CD14-positive monocyte (primary cell): ENCODE results near the gene C18orf54. TPM values are rescaled to one million over a fixed set of nuclear protein-coding genes. Genes with fewer than 3 reads are reported as not detected.

Experiments used
- DNase-seq, 3 donors: peaks; one replicate each; pipeline ENCODE4 v3.0.0-alpha.2; 2011 to 2022
- H2AFZ ChIP-seq: 2 replicates; pipeline ENCODE4 v1.6.0; 2012; ENCODE audit warnings: mild to moderate bottlenecking, low read depth, low read length, inconsistent platforms; ENCODE audit not compliant: insufficient read depth, poor library complexity, severe bottlenecking
- H3K27ac ChIP-seq, 2 donors: 1 replicate in 1 of 2; 2 replicates in 1 of 2; pipeline ENCODE4 v1.5.1; 2012 to 2013; ENCODE audit warnings: low read length in 2 of 2, control low read depth in 1 of 2, inconsistent platforms in 1 of 2, low read depth in 1 of 2, mild to moderate bottlenecking in 1 of 2
- H3K27me3 ChIP-seq, 2 donors: one replicate each; pipeline versions ENCODE4 v1.6.0 to v1.6.1; 2011 to 2013; ENCODE audit warnings: low read length in 2 of 2; ENCODE audit not compliant: control insufficient read depth in 2 of 2, insufficient read depth in 2 of 2
- H3K36me3 ChIP-seq, 2 donors: replicated peaks in 1 of 2; 1 replicate in 1 of 2; 2 replicates in 1 of 2; pipeline versions ENCODE4 v1.5.1 to v1.6.1; 2012 to 2013; ENCODE audit warnings: low read length in 2 of 2, control low read depth in 1 of 2, inconsistent platforms in 1 of 2, mild to moderate bottlenecking in 1 of 2; ENCODE audit not compliant: insufficient read depth in 2 of 2, control insufficient read depth in 1 of 2
- H3K4me1 ChIP-seq, 2 donors: 1 replicate in 1 of 2; 2 replicates in 1 of 2; pipeline versions ENCODE4 v1.5.1 to v1.6.1; 2012 to 2013; ENCODE audit warnings: low read length in 2 of 2, control low read depth in 1 of 2, inconsistent platforms in 1 of 2, mild to moderate bottlenecking in 1 of 2, moderate library complexity in 1 of 2; ENCODE audit not compliant: insufficient read depth in 2 of 2, control insufficient read depth in 1 of 2
- H3K4me2 ChIP-seq: replicated peaks from 2 replicates; pipeline ENCODE3; 2012; ENCODE audit warnings: low read length, moderate library complexity, mild to moderate bottlenecking; ENCODE audit not compliant: poor library complexity, severe bottlenecking; ENCODE audit errors: extremely low read depth
- H3K4me3 ChIP-seq, 3 experiments: fragments of 200-600 bp in 1 of 3; sonication (generic) in 1 of 3; replicated peaks in 1 of 3; 1 replicate in 2 of 3; 2 replicates in 1 of 3; pipeline ENCODE4 v1.5.1; 2011 to 2013; ENCODE audit warnings: low read length in 3 of 3, mild to moderate bottlenecking in 3 of 3, control low read depth in 2 of 3, low read depth in 2 of 3, inconsistent platforms in 1 of 3, moderate library complexity in 1 of 3
- H3K79me2 ChIP-seq: 2 replicates; pipeline ENCODE4 v1.6.0; 2012; ENCODE audit warnings: mild to moderate bottlenecking, control low read depth, inconsistent platforms, low read length, moderate library complexity; ENCODE audit not compliant: insufficient read depth
- H3K9ac ChIP-seq: 2 replicates; pipeline ENCODE4 v1.6.0; 2017; ENCODE audit warnings: low read length, mild to moderate bottlenecking; ENCODE audit not compliant: insufficient read depth, poor library complexity, severe bottlenecking
- H3K9me3 ChIP-seq, 2 donors: replicated peaks in 1 of 2; 1 replicate in 1 of 2; 2 replicates in 1 of 2; pipeline versions ENCODE4 v1.5.1 to v1.6.1; 2012 to 2013; ENCODE audit warnings: low read length in 2 of 2, control low read depth in 1 of 2; ENCODE audit not compliant: control insufficient read depth in 1 of 2, insufficient read depth in 1 of 2
- H4K20me1 ChIP-seq: 2 replicates; pipeline ENCODE4 v1.6.0; 2012; ENCODE audit warnings: mild to moderate bottlenecking, low read length, control low read depth, moderate library complexity; ENCODE audit not compliant: insufficient read depth
- H3K27ac Mint-ChIP-seq, 7 donors: one replicate each; pipeline ENCODE4 v1.8.0; 2020; ENCODE audit warnings: mild to moderate bottlenecking in 7 of 7, mixed read lengths in 7 of 7, moderate library complexity in 6 of 7, inconsistent platforms in 2 of 7
- H3K27me3 Mint-ChIP-seq, 3 donors: one replicate each; pipeline ENCODE4 v1.8.0; 2021 to 2022; ENCODE audit warnings: low read depth in 3 of 3, mild to moderate bottlenecking in 3 of 3, mixed read lengths in 3 of 3, moderate library complexity in 3 of 3, inconsistent platforms in 1 of 3
- H3K36me3 Mint-ChIP-seq, 2 donors: one replicate each; pipeline ENCODE4 v1.8.0; 2020; ENCODE audit warnings: mixed read lengths in 2 of 2, inconsistent platforms in 1 of 2, mild to moderate bottlenecking in 1 of 2
- H3K4me1 Mint-ChIP-seq: one replicate; pipeline ENCODE4 v1.8.0; 2020; ENCODE audit warnings: mild to moderate bottlenecking, mixed read lengths
- H3K4me3 Mint-ChIP-seq, 2 donors: one replicate each; pipeline ENCODE4 v1.8.0; 2020; ENCODE audit warnings: mild to moderate bottlenecking in 2 of 2, mixed read lengths in 2 of 2, moderate library complexity in 1 of 2
- H3K9me3 Mint-ChIP-seq, 7 donors: one replicate each; pipeline ENCODE4 v1.8.0; 2020 to 2022; ENCODE audit warnings: mixed read lengths in 7 of 7, mild to moderate bottlenecking in 6 of 7, moderate library complexity in 6 of 7, inconsistent platforms in 2 of 7
- WGBS: methylation state at CpG from one replicate; pipeline ENCODE4 v1.1.5; 2013; ENCODE audit warnings: missing lambda C conversion rate; ENCODE audit not compliant: insufficient coverage; 5-methylcytosine and 5-hydroxymethylcytosine counted together
- intact Hi-C, 2 donors: fragments of 100-400 bp; cut with micrococcal nuclease; formaldehyde crosslinking; loops; one replicate each; pipeline versions ENCODE4 v1.15.0 to v1.15.1; 2023
- polyA plus RNA-seq, 3 donors: library from polyadenylated mRNA; depleted of rRNA in 1 of 3; unstranded in 2 of 3; stranded (reverse) in 1 of 3; fragments of 300-500 nt in 2 of 3; fragments of >200 nt in 1 of 3; fragmentation: Illumina TruSeq in 2 of 3; gene quantifications; 1 replicate in 2 of 3; 2 replicates in 1 of 3; pipeline ENCODE4 v1.2.3, GENCODE V29; 2012 to 2021
- TF ChIP-seq, protein P1 (sequence below): fragments of 200-600 bp; IDR thresholded peaks from one replicate; pipeline ENCODE4 v1.8.0; 2022; ENCODE audit warnings: antibody characterized with exemption, mild to moderate bottlenecking

The C18orf54 gene
- polyA plus RNA-seq, 3 donors = 0.14 to 0.38 (median 0.29) TPM

GRCh38 chr18:54329787-54330186 is 27.9 kb upstream of the C18orf54 start:
- Histone ChIP-seq H4K20me1 (no peaks in the 10 kb centered on the region), H3K27ac (no peak overlapping the region), H3K36me3 (no peaks in the 10 kb centered on the region), H3K79me2 (no peaks in the 10 kb centered on the region), H3K27me3 (no peaks in the 10 kb centered on the region), H3K4me3 (no peak overlapping the region), H2AFZ (no peak overlapping the region), H3K4me2 (no peak overlapping the region), H3K9ac (no peak overlapping the region), H3K9me3 (no peaks in the 10 kb centered on the region), H3K4me1 (no peaks in the 10 kb centered on the region)
- no peaks in the 10 kb centered on the region for H3K9me3 Mint-ChIP-seq
- H3K4me3 Mint-ChIP-seq = no peak overlapping the region
- H3K27ac Mint-ChIP-seq = no peak overlapping the region
- intact Hi-C loops = no loop called here
- peaks cover 4% of the 10 kb centered on the region for H3K4me1 Mint-ChIP-seq
- TF ChIP-seq, protein P1, sequence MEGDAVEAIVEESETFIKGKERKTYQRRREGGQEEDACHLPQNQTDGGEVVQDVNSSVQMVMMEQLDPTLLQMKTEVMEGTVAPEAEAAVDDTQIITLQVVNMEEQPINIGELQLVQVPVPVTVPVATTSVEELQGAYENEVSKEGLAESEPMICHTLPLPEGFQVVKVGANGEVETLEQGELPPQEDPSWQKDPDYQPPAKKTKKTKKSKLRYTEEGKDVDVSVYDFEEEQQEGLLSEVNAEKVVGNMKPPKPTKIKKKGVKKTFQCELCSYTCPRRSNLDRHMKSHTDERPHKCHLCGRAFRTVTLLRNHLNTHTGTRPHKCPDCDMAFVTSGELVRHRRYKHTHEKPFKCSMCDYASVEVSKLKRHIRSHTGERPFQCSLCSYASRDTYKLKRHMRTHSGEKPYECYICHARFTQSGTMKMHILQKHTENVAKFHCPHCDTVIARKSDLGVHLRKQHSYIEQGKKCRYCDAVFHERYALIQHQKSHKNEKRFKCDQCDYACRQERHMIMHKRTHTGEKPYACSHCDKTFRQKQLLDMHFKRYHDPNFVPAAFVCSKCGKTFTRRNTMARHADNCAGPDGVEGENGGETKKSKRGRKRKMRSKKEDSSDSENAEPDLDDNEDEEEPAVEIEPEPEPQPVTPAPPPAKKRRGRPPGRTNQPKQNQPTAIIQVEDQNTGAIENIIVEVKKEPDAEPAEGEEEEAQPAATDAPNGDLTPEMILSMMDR = no peak
- H3K36me3 Mint-ChIP-seq = no peaks in the 10 kb centered on the region
- no peaks in the 10 kb centered on the region for H3K27me3 Mint-ChIP-seq
- no peak for DNase-seq

DNA sequence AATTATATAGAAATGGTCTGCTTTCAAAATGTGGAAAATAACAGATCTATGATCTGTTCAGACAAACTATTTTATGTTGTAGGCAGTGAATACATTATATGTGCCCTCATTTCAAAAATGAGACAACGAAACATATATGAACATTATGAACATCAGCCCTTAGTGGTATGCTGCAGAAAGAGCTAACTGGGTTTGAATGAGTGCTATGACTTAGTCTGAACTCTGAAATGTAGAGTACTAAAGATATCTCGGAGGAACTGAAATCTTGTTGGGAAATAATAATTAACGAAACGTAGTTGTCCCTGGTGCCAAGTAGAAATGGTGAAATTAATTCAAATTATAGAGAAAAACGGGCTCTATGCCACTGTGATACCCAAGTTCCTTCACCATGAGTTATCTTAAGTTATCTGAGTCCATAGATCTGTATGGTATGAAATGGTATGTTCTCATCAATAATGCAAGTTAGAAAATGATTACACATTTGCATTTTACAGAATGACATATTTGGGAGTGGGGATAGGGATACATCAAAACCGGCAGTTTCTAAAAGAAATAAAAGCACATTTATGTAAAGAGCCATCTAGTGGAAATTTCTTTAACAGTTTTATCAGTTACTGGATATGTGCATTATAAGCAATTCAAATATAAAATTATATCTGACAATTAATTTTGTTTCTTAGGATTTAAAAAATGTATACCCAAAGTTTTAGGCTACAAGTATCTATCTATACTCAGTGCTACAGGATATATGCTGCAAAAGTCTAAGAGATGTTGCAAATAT is 26.7 kb upstream of the C18orf54 start:
- 50% methylated on average over 1 of the region's 6 CpGs for WGBS
- H3K27ac ChIP-seq = no peak overlapping the region
- H3K9me3 ChIP-seq = no peaks in the 10 kb centered on the region
- no peaks in the 10 kb centered on the region for H3K27me3 ChIP-seq
- no peak overlapping the region for H2AFZ ChIP-seq
- H3K4me1 ChIP-seq = no peaks in the 10 kb centered on the region
- peaks cover 0 to 1% (median 1%) of the 10 kb centered on the region in 3 donors for H3K27me3 Mint-ChIP-seq
- H3K4me3 ChIP-seq = no peak overlapping the region
- H3K9me3 Mint-ChIP-seq = peaks cover 0 to 1% (median 0%) of the 10 kb centered on the region in 7 donors
- H3K4me3 Mint-ChIP-seq = no peak overlapping the region
- no peak for DNase-seq
- no peak overlapping the region for H3K4me2 ChIP-seq
- no peak overlapping the region for H3K9ac ChIP-seq
- intact Hi-C loops = no loop called here
- H3K36me3 ChIP-seq = no peaks in the 10 kb centered on the region
- no peaks in the 10 kb centered on the region for H3K36me3 Mint-ChIP-seq
- peaks cover 4% of the 10 kb centered on the region for H3K4me1 Mint-ChIP-seq
- no peaks in the 10 kb centered on the region for H3K79me2 ChIP-seq
- H4K20me1 ChIP-seq = no peaks in the 10 kb centered on the region
- TF ChIP-seq, protein P1 = peak; percentile 13
- no peak overlapping the region for H3K27ac Mint-ChIP-seq
